Measurements from ENCODE around the gene TFR2.

DNA sequence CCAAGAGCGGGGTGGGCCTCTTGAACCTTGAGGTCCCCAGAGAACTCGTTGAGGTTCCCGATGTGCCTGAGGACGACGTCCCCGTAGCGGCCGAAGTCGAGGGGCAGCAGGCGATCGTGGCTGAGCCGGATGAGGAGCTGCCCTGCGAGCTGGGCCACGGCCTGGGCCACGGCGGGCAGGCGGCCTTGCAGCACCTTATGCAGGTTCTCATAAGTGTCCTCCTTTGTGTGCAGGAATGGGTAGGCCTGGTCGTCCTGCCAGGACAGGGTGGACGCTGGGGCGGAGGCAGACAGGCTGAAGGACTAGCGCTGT lies 14.2 kb downstream of the TFR2 start:
- TF ChIP-seq ZNF274 (IDR thresholded peaks at IDR 0.05; ENCODE audit: low read depth, low read length) (no peak), SUZ12 (IDR thresholded peaks at IDR 0.05; ENCODE audit: extremely low read depth, insufficient read depth, insufficient read length) (no peak), YY1 (IDR thresholded peaks at IDR 0.05; ENCODE audit: insufficient read depth, insufficient read length) (no peak)
